K562 (cell line): ENCODE measurements around the gene PLA1A. TPM values are rescaled to one million over a fixed set of nuclear protein-coding genes. Genes with fewer than 3 reads are reported as not detected.

Source experiments
- ELF1 ChIP-seq: fragments of 200-800 bp; sonication (Bioruptor generic); IDR thresholded peaks from 2 replicates; pipeline ENCODE4 v1.6.1; 2016; ENCODE audit warnings: missing genetic modification characterization, missing compliant biosample characterization
- HDAC1 ChIP-seq, 2 experiments: fragments of 450-650 bp; IDR thresholded peaks; 2 replicates each; pipeline ENCODE4 v1.6.1; 2016 to 2017; ENCODE audit warnings: inconsistent platforms in 1 of 2, mild to moderate bottlenecking in 1 of 2, moderate library complexity in 1 of 2
- HDAC3 ChIP-seq: fragments of 450-650 bp; IDR thresholded peaks from 2 replicates; pipeline ENCODE4 v1.6.1; 2018; ENCODE audit warnings: borderline replicate concordance, mild to moderate bottlenecking, moderate library complexity; ENCODE audit not compliant: partially characterized antibody
- KLF10 ChIP-seq: fragments of 250-450 bp; sonication (Bioruptor Pico); IDR thresholded peaks from 2 replicates; pipeline ENCODE4 v1.6.1; 2021; ENCODE audit warnings: matching md5 sums
- MAZ ChIP-seq, 2 experiments: fragments of 450-650 bp in 1 of 2; sonication (generic) in 1 of 2; formaldehyde crosslinking; IDR thresholded peaks in 1 of 2; conservative IDR thresholded peaks in 1 of 2; 2 replicates each; pipeline versions ENCODE4 v1.4.0 to v1.5.0; 2020; ENCODE audit warnings: mild to moderate bottlenecking in 1 of 2, missing genetic modification reagents in 1 of 2
- MTF1 ChIP-seq: fragments of 250-450 bp; sonication (Bioruptor Pico); IDR thresholded peaks from 2 replicates; pipeline ENCODE4 v1.9.0; 2021; ENCODE audit warnings: moderate library complexity, mild to moderate bottlenecking, inconsistent platforms, borderline replicate concordance
- POLR3A ChIP-seq: IDR thresholded peaks from 2 replicates; pipeline ENCODE4 v1.6.1; 2011; ENCODE audit warnings: borderline replicate concordance, mild to moderate bottlenecking, moderate library complexity; ENCODE audit not compliant: insufficient read length, insufficient read depth; ENCODE audit errors: extremely low read depth
- PRMT5 ChIP-seq: sonication (generic); formaldehyde crosslinking; IDR thresholded peaks from 2 replicates; pipeline ENCODE4 v1.5.0; 2020; ENCODE audit warnings: missing genetic modification reagents
- RBM14 ChIP-seq: fragments of 200-400 bp; formaldehyde crosslinking; IDR thresholded peaks from 2 replicates; pipeline ENCODE4 v1.6.1; 2018; ENCODE audit warnings: low read depth, mild to moderate bottlenecking, low read length, moderate library complexity, borderline replicate concordance; ENCODE audit not compliant: insufficient read depth
- TAF15 ChIP-seq: fragments of 200-400 bp; formaldehyde crosslinking; IDR thresholded peaks from 2 replicates; pipeline ENCODE4 v1.6.1; 2017; ENCODE audit warnings: mild to moderate bottlenecking, low read depth, low read length, moderate library complexity
- TCF3 ChIP-seq: sonication (generic); formaldehyde crosslinking; IDR thresholded peaks from 2 replicates; pipeline ENCODE4 v1.4.0; 2020; ENCODE audit warnings: mild to moderate bottlenecking, missing genetic modification reagents
- ZNF23 ChIP-seq: fragments of 250-450 bp; sonication (Bioruptor Pico); IDR thresholded peaks from 2 replicates; pipeline ENCODE4 v1.4.0; 2020; ENCODE audit warnings: mild to moderate bottlenecking
- ZNF551 ChIP-seq: fragments of 250-450 bp; sonication (Bioruptor Pico); IDR thresholded peaks from 2 replicates; pipeline ENCODE4 v1.5.0; 2021; ENCODE audit warnings: mild to moderate bottlenecking, moderate library complexity
- ZNF583 ChIP-seq: fragments of 250-450 bp; sonication (Bioruptor Pico); IDR thresholded peaks from 2 replicates; pipeline ENCODE4 v1.4.0; 2020
- polyA plus RNA-seq, 8 experiments: library from polyadenylated mRNA; depleted of rRNA in 4 of 8; stranded (reverse) in 5 of 8; unstranded in 3 of 8; fragments of >200 nt; fragmentation: Nextera tagmentation in 2 of 8; fragmentation: Illumina TruSeq in 1 of 8; extraction: Ambion mirVana in 2 of 8; extraction: Trizol in 1 of 8; gene quantifications; 2 replicates each; pipeline versions ENCODE4 v1.2.1 to v1.2.3, GENCODE V29; 2011 to 2014; ENCODE audit warnings: inconsistent platforms in 1 of 8, missing spikeins in 1 of 8
- total RNA-seq, 7 experiments: library from RNA; depleted of rRNA in 6 of 7; stranded (reverse); fragments of >200 nt in 6 of 7; fragmentation: Illumina TruSeq in 2 of 7; extraction: Trizol in 2 of 7; gene quantifications; 2 replicates each; pipeline versions ENCODE4 v1.2.1 to v1.2.3, GENCODE V29; 2011 to 2021; ENCODE audit warnings: low replicate concordance in 1 of 7
- TF ChIP-seq, protein P1 (sequence below): fragments of 450-650 bp; IDR thresholded peaks from 2 replicates; pipeline ENCODE4 v1.6.1; 2016; ENCODE audit warnings: antibody characterized with exemption
- TF ChIP-seq, protein P2 (sequence below): fragments of 250-450 bp; sonication (Bioruptor Pico); IDR thresholded peaks from 2 replicates; pipeline ENCODE4 v1.4.0; 2020; ENCODE audit warnings: borderline replicate concordance
- TF ChIP-seq, protein P3 (sequence below): fragments of 450-650 bp; IDR thresholded peaks from 2 replicates; pipeline ENCODE4 v1.6.1; 2014; ENCODE audit warnings: low read depth, mild to moderate bottlenecking, moderate library complexity, borderline replicate concordance
- TF ChIP-seq, protein P4 (sequence below): fragments of 450-650 bp; IDR thresholded peaks from 2 replicates; pipeline ENCODE4 v1.6.1; 2018; ENCODE audit warnings: mild to moderate bottlenecking, low read depth; ENCODE audit not compliant: partially characterized antibody
- TF ChIP-seq, protein P5 (sequence below): fragments of 450-650 bp; conservative IDR thresholded peaks from 2 replicates; pipeline ENCODE4 v1.6.1; 2016; ENCODE audit warnings: missing genetic modification characterization, low read depth, mild to moderate bottlenecking, missing compliant biosample characterization, moderate library complexity
- TF ChIP-seq, protein P6 (sequence below): fragments of 450-650 bp; formaldehyde crosslinking; IDR thresholded peaks from 2 replicates; pipeline ENCODE4 v1.4.0; 2022; ENCODE audit warnings: missing genetic modification characterization

Gene PLA1A
- total and polyA plus RNA-seq, 9 of the 15 experiments (the other 6 are each of a cell fraction or from before 2014, with no cell fraction given): not detected

DNA sequence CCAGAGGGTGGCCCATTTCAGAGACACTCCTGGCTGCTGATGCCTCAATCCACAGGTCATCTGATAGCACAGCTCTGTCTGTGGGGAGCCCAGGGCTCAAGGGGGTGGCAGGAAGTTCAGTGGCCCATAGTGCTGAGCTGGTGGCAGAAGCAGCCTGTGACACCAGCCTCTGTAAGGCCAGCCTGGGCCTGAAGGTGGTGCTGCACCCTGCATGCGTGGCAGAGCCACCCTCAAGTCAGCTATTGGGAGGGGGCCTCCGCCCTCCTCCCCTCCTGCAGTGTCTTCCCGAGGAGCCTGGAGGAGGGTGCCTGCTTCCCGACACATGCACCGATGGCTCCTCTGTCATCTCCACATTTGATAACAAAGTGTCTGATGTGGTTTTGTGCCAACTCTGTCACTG lies 3.0 kb downstream of the PLA1A start (continued):
- TF ChIP-seq, protein P1, sequence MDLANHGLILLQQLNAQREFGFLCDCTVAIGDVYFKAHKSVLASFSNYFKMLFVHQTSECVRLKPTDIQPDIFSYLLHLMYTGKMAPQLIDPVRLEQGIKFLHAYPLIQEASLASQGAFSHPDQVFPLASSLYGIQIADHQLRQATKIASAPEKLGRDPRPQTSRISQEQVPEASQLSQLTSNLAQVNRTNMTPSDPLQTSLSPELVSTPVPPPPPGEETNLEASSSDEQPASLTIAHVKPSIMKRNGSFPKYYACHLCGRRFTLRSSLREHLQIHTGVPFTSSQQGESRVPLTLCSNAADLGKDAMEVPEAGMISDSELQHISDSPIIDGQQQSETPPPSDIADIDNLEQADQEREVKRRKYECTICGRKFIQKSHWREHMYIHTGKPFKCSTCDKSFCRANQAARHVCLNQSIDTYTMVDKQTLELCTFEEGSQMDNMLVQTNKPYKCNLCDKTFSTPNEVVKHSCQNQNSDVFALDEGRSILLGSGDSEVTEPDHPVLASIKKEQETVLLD: no peak
- TF ChIP-seq POLR3A (no peak), PRMT5 (CRISPR knock-in tag) (no peak), ZNF551 (CRISPR knock-in tag) (no peak), MAZ (CRISPR knock-in tag; conservative IDR thresholded peaks at IDR 0.05 in 1 of 2, IDR thresholded peaks at IDR 0.05 in 1 of 2) (peak in 1 of 2 experiments; percentile 26; a peak in 1 of 4 replicates), HDAC1 (IDR thresholded peaks at IDR 0.05) (no peak), ZNF23 (CRISPR knock-in tag) (no peak), TAF15 (no peak), ZNF583 (CRISPR knock-in tag) (no peak), TCF3 (no peak), KLF10 (CRISPR knock-in tag) (no peak), ELF1 (tag) (no peak), MTF1 (CRISPR knock-in tag) (no peak), RBM14 (no peak), HDAC3 (no peak)
- TF ChIP-seq, protein P2, sequence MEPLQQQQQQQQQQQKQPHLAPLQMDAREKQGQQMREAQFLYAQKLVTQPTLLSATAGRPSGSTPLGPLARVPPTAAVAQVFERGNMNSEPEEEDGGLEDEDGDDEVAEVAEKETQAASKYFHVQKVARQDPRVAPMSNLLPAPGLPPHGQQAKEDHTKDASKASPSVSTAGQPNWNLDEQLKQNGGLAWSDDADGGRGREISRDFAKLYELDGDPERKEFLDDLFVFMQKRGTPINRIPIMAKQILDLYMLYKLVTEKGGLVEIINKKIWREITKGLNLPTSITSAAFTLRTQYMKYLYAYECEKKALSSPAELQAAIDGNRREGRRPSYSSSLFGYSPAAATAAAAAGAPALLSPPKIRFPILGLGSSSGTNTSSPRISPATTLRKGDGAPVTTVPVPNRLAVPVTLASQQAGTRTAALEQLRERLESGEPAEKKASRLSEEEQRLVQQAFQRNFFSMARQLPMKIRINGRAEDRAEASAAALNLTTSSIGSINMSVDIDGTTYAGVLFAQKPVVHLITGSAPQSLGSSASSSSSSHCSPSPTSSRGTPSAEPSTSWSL (CRISPR knock-in tag): no peak
- TF ChIP-seq, protein P3, sequence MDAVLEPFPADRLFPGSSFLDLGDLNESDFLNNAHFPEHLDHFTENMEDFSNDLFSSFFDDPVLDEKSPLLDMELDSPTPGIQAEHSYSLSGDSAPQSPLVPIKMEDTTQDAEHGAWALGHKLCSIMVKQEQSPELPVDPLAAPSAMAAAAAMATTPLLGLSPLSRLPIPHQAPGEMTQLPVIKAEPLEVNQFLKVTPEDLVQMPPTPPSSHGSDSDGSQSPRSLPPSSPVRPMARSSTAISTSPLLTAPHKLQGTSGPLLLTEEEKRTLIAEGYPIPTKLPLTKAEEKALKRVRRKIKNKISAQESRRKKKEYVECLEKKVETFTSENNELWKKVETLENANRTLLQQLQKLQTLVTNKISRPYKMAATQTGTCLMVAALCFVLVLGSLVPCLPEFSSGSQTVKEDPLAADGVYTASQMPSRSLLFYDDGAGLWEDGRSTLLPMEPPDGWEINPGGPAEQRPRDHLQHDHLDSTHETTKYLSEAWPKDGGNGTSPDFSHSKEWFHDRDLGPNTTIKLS: peak; percentile 40; the same call in 1 of the 2 replicates
- TF ChIP-seq, protein P4, sequence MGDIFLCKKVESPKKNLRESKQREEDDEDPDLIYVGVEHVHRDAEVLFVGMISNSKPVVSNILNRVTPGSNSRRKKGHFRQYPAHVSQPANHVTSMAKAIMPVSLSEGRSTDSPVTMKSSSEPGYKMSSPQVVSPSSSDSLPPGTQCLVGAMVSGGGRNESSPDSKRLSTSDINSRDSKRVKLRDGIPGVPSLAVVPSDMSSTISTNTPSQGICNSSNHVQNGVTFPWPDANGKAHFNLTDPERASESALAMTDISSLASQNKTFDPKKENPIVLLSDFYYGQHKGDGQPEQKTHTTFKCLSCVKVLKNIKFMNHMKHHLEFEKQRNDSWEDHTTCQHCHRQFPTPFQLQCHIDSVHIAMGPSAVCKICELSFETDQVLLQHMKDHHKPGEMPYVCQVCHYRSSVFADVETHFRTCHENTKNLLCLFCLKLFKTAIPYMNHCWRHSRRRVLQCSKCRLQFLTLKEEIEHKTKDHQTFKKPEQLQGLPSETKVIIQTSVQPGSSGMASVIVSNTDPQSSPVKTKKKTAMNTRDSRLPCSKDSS: no peak
- TF ChIP-seq, protein P5, sequence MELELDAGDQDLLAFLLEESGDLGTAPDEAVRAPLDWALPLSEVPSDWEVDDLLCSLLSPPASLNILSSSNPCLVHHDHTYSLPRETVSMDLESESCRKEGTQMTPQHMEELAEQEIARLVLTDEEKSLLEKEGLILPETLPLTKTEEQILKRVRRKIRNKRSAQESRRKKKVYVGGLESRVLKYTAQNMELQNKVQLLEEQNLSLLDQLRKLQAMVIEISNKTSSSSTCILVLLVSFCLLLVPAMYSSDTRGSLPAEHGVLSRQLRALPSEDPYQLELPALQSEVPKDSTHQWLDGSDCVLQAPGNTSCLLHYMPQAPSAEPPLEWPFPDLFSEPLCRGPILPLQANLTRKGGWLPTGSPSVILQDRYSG (tag): no peak
- TF ChIP-seq, protein P6, sequence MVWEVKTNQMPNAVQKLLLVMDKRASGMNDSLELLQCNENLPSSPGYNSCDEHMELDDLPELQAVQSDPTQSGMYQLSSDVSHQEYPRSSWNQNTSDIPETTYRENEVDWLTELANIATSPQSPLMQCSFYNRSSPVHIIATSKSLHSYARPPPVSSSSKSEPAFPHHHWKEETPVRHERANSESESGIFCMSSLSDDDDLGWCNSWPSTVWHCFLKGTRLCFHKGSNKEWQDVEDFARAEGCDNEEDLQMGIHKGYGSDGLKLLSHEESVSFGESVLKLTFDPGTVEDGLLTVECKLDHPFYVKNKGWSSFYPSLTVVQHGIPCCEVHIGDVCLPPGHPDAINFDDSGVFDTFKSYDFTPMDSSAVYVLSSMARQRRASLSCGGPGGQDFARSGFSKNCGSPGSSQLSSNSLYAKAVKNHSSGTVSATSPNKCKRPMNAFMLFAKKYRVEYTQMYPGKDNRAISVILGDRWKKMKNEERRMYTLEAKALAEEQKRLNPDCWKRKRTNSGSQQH (CRISPR knock-in tag): no peak
